RPMI7951 (cell line): Measurements from ENCODE around the gene TMEM127. TPM values are rescaled to one million over a fixed set of nuclear protein-coding genes. Genes with fewer than 3 reads are reported as not detected.
A peak's percentile ranks its signal among the peaks of the same experiment; 100 is the strongest.

Source experiments
- DNase-seq: peaks from one replicate; pipeline ENCODE4 v3.0.0-alpha.2; 2012; ENCODE audit warnings: low read depth
- total RNA-seq: library from RNA; depleted of rRNA; stranded (reverse); fragments of >200 nt; shearing (Covaris generic); gene quantifications from 2 replicates; pipeline ENCODE4 v1.2.3, GENCODE V29; 2014; rRNA removed

Gene TMEM127
- total RNA-seq, 1 experiment from 2014 or later: 21.3 TPM

- DNase-seq: peak; percentile 64
Measured at GRCh38 chr2:96205888-96206287, 59.9 kb downstream of the TMEM127 start.

- DNase-seq: no peak
Measured at GRCh38 chr2:96204836-96205624, 60.8 kb downstream of the TMEM127 start.

- DNase-seq: no peak
Measured at GRCh38 chr2:96203130-96204028, 62.4 kb downstream of the TMEM127 start.

- no peak for DNase-seq
Measured at GRCh38 chr2:96202152-96202854, 63.5 kb downstream of the TMEM127 start.

- DNase-seq: no peak
Measured at GRCh38 chr2:96201338-96201737, 64.5 kb downstream of the TMEM127 start.

- DNase-seq: no peak
Measured at GRCh38 chr2:96198921-96199320, 66.9 kb downstream of the TMEM127 start.

Other genes starting within 250 kb of the TMEM127 start
- not detected in 2 replicates for gene GPAT2, start 231.1 kb downstream of the TMEM127 start, total RNA-seq
- not detected in 2 replicates for gene ADRA2B, start 149.4 kb downstream of the TMEM127 start, total RNA-seq
- gene ASTL, start 127.5 kb downstream of the TMEM127 start, total RNA-seq: not detected in 2 replicates
- 0.49 and 0.84 TPM in 2 replicates for gene DUSP2, start 120.6 kb downstream of the TMEM127 start, total RNA-seq
- 131 and 142 TPM in 2 replicates for gene STARD7, start 57.2 kb downstream of the TMEM127 start, total RNA-seq
- 116 and 147 TPM in 2 replicates for gene CIAO1, start 228 bp upstream of the TMEM127 start, total RNA-seq
- 46.1 and 49.3 TPM in 2 replicates for gene SNRNP200, start 39.5 kb upstream of the TMEM127 start, total RNA-seq
- 14.5 and 15.9 TPM in 2 replicates for gene ITPRIPL1, start 59.3 kb upstream of the TMEM127 start, total RNA-seq
- 58.5 and 69.2 TPM in 2 replicates for gene NCAPH, start 69.8 kb upstream of the TMEM127 start, total RNA-seq
- gene NEURL3, start 239.4 kb upstream of the TMEM127 start, total RNA-seq: 0.48 TPM in 1 of 2 replicates, not detected in the other